H9 (cell line): ENCODE measurements around the gene FGF9. TPM values are rescaled to one million over a fixed set of nuclear protein-coding genes. Genes with fewer than 3 reads are reported as not detected.
A peak's percentile ranks its signal among the peaks of the same experiment; 100 is the strongest.

Experiments
- DNase-seq: peaks from one replicate; pipeline ENCODE4 v3.0.0-alpha.2; 2017
- H2AFZ ChIP-seq: one replicate; pipeline ENCODE4 v1.6.1; 2013; ENCODE audit warnings: mild to moderate bottlenecking, low read length, control low read depth, moderate library complexity
- H2AK5ac ChIP-seq: 2 replicates; pipeline ENCODE4 v1.6.1; 2013; ENCODE audit warnings: low read length, control low read depth, mixed read lengths; ENCODE audit not compliant: insufficient read length
- H2BK120ac ChIP-seq: one replicate; pipeline ENCODE4 v1.6.1; 2013; ENCODE audit warnings: low read depth, mild to moderate bottlenecking, low read length, control low read depth, inconsistent platforms; ENCODE audit not compliant: poor library complexity, severe bottlenecking
- H2BK12ac ChIP-seq: 2 replicates; pipeline ENCODE4 v1.6.1; 2013; ENCODE audit warnings: low read length, control low read depth, mixed read lengths, low read depth; ENCODE audit not compliant: insufficient read length
- H2BK15ac ChIP-seq: 2 replicates; pipeline ENCODE4 v1.6.1; 2013; ENCODE audit warnings: low read depth, low read length, control low read depth
- H2BK20ac ChIP-seq: one replicate; pipeline ENCODE4 v1.6.1; 2013; ENCODE audit warnings: low read depth, mild to moderate bottlenecking, low read length, control low read depth, inconsistent platforms; ENCODE audit not compliant: poor library complexity, severe bottlenecking
- H2BK5ac ChIP-seq: 2 replicates; pipeline ENCODE4 v1.6.1; 2013; ENCODE audit warnings: low read length, control low read depth, mixed read lengths; ENCODE audit not compliant: insufficient read length
- H3K14ac ChIP-seq: 2 replicates; pipeline ENCODE4 v1.6.1; 2013; ENCODE audit warnings: low read length, control low read depth; ENCODE audit not compliant: insufficient read depth
- H3K18ac ChIP-seq: 2 replicates; pipeline ENCODE4 v1.6.1; 2013; ENCODE audit warnings: low read depth, mild to moderate bottlenecking, mixed read lengths, low read length, control low read depth; ENCODE audit not compliant: insufficient read length
- H3K23ac ChIP-seq: 2 replicates; pipeline ENCODE4 v1.6.1; 2013; ENCODE audit warnings: low read length, control low read depth, mixed read lengths, low read depth; ENCODE audit not compliant: insufficient read length
- H3K23me2 ChIP-seq: 2 replicates; pipeline ENCODE4 v1.6.1; 2013; ENCODE audit warnings: low read depth, mild to moderate bottlenecking, mixed read lengths, low read length, control low read depth; ENCODE audit not compliant: insufficient read length, poor library complexity, severe bottlenecking
- H3K27ac ChIP-seq: 2 replicates; pipeline ENCODE4 v1.5.1; 2013; ENCODE audit warnings: low read length, control low read depth, mixed read lengths, low read depth; ENCODE audit not compliant: insufficient read length
- H3K27me3 ChIP-seq: 2 replicates; pipeline ENCODE4 v1.6.1; 2013; ENCODE audit warnings: low read length, control low read depth, inconsistent platforms; ENCODE audit not compliant: insufficient read depth
- H3K4ac ChIP-seq: 2 replicates; pipeline ENCODE4 v1.6.1; 2013; ENCODE audit warnings: low read depth, mild to moderate bottlenecking, control low read depth, inconsistent platforms, low read length, moderate library complexity
- H3K4me1 ChIP-seq: 2 replicates; pipeline ENCODE4 v1.6.1; 2013; ENCODE audit warnings: low read length, control low read depth, inconsistent platforms; ENCODE audit not compliant: insufficient read depth
- H3K4me2 ChIP-seq: 2 replicates; pipeline ENCODE4 v1.6.1; 2013; ENCODE audit warnings: low read length, control low read depth, mixed read lengths; ENCODE audit not compliant: insufficient read length, insufficient read depth
- H3K56ac ChIP-seq: 2 replicates; pipeline ENCODE4 v1.6.1; 2013; ENCODE audit warnings: low read depth, mild to moderate bottlenecking, mixed read lengths, low read length, control low read depth; ENCODE audit not compliant: insufficient read length
- H3K79me1 ChIP-seq: 2 replicates; pipeline ENCODE4 v1.6.1; 2013; ENCODE audit warnings: low read depth, mild to moderate bottlenecking, moderate library complexity, low read length, control low read depth, inconsistent platforms; ENCODE audit not compliant: insufficient read depth, poor library complexity, severe bottlenecking
- H3K79me2 ChIP-seq: 2 replicates; pipeline ENCODE4 v1.6.1; 2013; ENCODE audit warnings: low read length, control low read depth, inconsistent platforms; ENCODE audit not compliant: insufficient read depth
- H3K9ac ChIP-seq: 2 replicates; pipeline ENCODE4 v1.6.1; 2013; ENCODE audit warnings: low read length, control low read depth, mixed read lengths; ENCODE audit not compliant: insufficient read length; ENCODE audit errors: extremely low read depth
- H3K9me3 ChIP-seq: one replicate; pipeline ENCODE4 v1.6.1; 2013; ENCODE audit warnings: low read depth, low read length, inconsistent platforms; ENCODE audit not compliant: control insufficient read depth
- H3T11ph ChIP-seq: one replicate; pipeline ENCODE4 v1.6.1; 2013; ENCODE audit warnings: mild to moderate bottlenecking, low read length, control low read depth, inconsistent platforms
- H4K20me1 ChIP-seq: one replicate; pipeline ENCODE4 v1.6.1; 2013; ENCODE audit not compliant: control insufficient read depth, insufficient read length, insufficient read depth
- H4K5ac ChIP-seq: 2 replicates; pipeline ENCODE4 v1.6.1; 2013; ENCODE audit warnings: low read depth, mild to moderate bottlenecking, mixed read lengths, low read length, control low read depth; ENCODE audit not compliant: insufficient read length
- H4K8ac ChIP-seq: replicated peaks from 2 replicates; pipeline ENCODE4 v1.6.1; 2013; ENCODE audit warnings: low read length, control low read depth, mixed read lengths, low read depth; ENCODE audit not compliant: insufficient read length
- H4K91ac ChIP-seq: 2 replicates; pipeline ENCODE4 v1.6.1; 2013; ENCODE audit warnings: low read depth, mild to moderate bottlenecking, moderate library complexity, mixed read lengths, low read length, control low read depth; ENCODE audit not compliant: insufficient read length
- H3K27ac Mint-ChIP-seq, 3 experiments: 2 replicates in 2 of 3; 3 replicates in 1 of 3; pipeline ENCODE4 v1.8.0; 2020 to 2021; ENCODE audit warnings: mixed read lengths in 3 of 3, mild to moderate bottlenecking in 1 of 3, moderate library complexity in 1 of 3
- H3K27me3 Mint-ChIP-seq: 2 replicates; pipeline ENCODE4 v1.8.0; 2021; ENCODE audit warnings: low read depth, mild to moderate bottlenecking, moderate library complexity, mixed read lengths
- H3K36me3 Mint-ChIP-seq, 3 experiments: 2 replicates in 2 of 3; 3 replicates in 1 of 3; pipeline ENCODE4 v1.8.0; 2020 to 2021; ENCODE audit warnings: low read depth in 3 of 3, mixed read lengths in 3 of 3; ENCODE audit not compliant: insufficient read depth in 1 of 3
- H3K4me1 Mint-ChIP-seq, 2 experiments: 2 replicates each; pipeline ENCODE4 v1.8.0; 2020; ENCODE audit warnings: mixed read lengths in 2 of 2
- H3K4me3 Mint-ChIP-seq, 2 experiments: 2 replicates in 1 of 2; 3 replicates in 1 of 2; pipeline ENCODE4 v1.8.0; 2020 to 2021; ENCODE audit warnings: mild to moderate bottlenecking in 2 of 2, mixed read lengths in 2 of 2, moderate library complexity in 1 of 2
- H3K9me3 Mint-ChIP-seq, 2 experiments: 2 replicates in 1 of 2; 3 replicates in 1 of 2; pipeline ENCODE4 v1.8.0; 2020; ENCODE audit warnings: mild to moderate bottlenecking in 2 of 2, mixed read lengths in 2 of 2, moderate library complexity in 1 of 2
- CTCF ChIP-seq: fragments of 200-600 bp; sonication (generic); conservative IDR thresholded peaks from 3 replicates; pipeline ENCODE4 v1.8.0; 2021; ENCODE audit warnings: antibody characterized with exemption, mild to moderate bottlenecking
- WGBS: extraction: QIAGEN DNeasy Blood & Tissue Kit; methylation state at CpG from one replicate; pipeline ENCODE4 v1.1.7; 2013; ENCODE audit warnings: missing lambda C conversion rate, low lambda C conversion rate, mixed read lengths; ENCODE audit not compliant: insufficient read length; ENCODE audit errors: extremely low coverage; 5-methylcytosine and 5-hydroxymethylcytosine counted together
- total RNA-seq: library from RNA; stranded (reverse); gene quantifications from 2 replicates; pipeline ENCODE4 v1.2.1, GENCODE V29; 2021

FGF9 gene
- total RNA-seq, 1 experiment from 2014 or later: 0.22 TPM

GRCh38 chr13:21673789-21674489, 3.1 kb downstream of the FGF9 start:
- Histone ChIP-seq H2BK15ac (no peak overlapping the region), H4K20me1 (no peaks in the 10 kb centered on the region), H3K79me2 (no peaks in the 10 kb centered on the region), H3K9ac (no peak overlapping the region), H2BK5ac (no peak overlapping the region), H3K18ac (no peak overlapping the region), H2AFZ (no peak overlapping the region), H3K4me2 (peak overlapping the region; percentile 51), H3K23me2 (peaks cover 30% of the 10 kb centered on the region), H3K9me3 (no peaks in the 10 kb centered on the region), H4K91ac (no peak overlapping the region), H3K56ac (no peak overlapping the region), H3K79me1 (no peaks in the 10 kb centered on the region), H2AK5ac (no peak overlapping the region), H3K4ac (no peak overlapping the region), H3K14ac (no peak overlapping the region), H3K27me3 (peaks cover 50% of the 10 kb centered on the region), H2BK12ac (no peak overlapping the region), H4K8ac (no peak overlapping the region), H2BK120ac (no peak overlapping the region), H3K4me1 (peaks cover 3% of the 10 kb centered on the region; the same call in 1 of the 2 replicates), H3K27ac (no peak overlapping the region), H2BK20ac (no peak overlapping the region), H3T11ph (no peak overlapping the region), H3K23ac (no peak overlapping the region), H4K5ac (no peak overlapping the region)
- DNase-seq: peak; percentile 71
- H3K27ac Mint-ChIP-seq: no peak overlapping the region
- peaks cover 0 to 2% of the 10 kb centered on the region in 2 experiments; a peak in 2 of 5 replicates for H3K9me3 Mint-ChIP-seq
- H3K36me3 Mint-ChIP-seq: no peaks in the 10 kb centered on the region
- peaks cover 30 to 40% of the 10 kb centered on the region in 2 experiments for H3K4me1 Mint-ChIP-seq
- no CpG with 5 or more reads among the region's 77 CpGs for WGBS
- TF ChIP-seq CTCF: no peak
- peak overlapping the region; percentile 51 to 81 for H3K4me3 Mint-ChIP-seq
- H3K27me3 Mint-ChIP-seq: peaks cover 91% of the 10 kb centered on the region
